ENCODE results near the gene TSC22D4.
"Not testable (repeated sequence)": the region's sequence is repeated elsewhere in the genome, so short reads cannot be mapped to it uniquely, and the experiment has no call there.

Gene TSC22D4

DNA sequence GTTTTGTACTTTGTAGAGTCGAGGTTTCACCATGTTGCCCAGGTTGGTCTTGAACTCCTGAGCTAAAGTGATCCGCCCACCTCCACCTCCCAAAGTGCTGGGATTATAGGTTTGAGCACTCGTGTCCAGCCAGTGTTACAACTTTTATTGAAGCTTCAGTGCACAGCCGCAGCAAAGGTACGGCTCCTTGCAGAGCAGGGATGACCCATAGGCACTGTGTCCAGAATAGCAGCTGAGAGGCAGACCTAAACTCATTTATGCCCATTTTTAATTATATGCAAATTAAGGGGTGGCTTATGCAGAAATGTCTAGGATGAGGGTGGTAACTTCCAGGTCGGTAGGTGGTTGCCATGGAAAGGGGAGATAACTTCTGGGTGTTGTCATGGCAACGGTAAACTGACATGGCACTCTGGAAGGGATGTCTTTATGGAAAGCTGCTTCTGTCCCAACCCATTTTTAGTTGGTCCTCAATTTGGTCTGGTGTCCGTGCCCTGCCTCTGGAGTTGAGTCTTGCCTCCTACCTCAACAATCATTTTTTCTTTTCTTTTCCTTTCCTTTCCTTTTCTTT lies 27.4 kb upstream of the TSC22D4 start:
- H3K27me3 ChIP-seq (ENCODE audit: low read depth): no peaks in the 10 kb centered on the region
- no peaks in the 10 kb centered on the region for H3K4me1 ChIP-seq
- H3K9me3 ChIP-seq: no peaks in the 10 kb centered on the region
- DNase-seq (ENCODE audit: low spot score in 2 of 2): peak in 1 of 2 experiments; percentile 45
- in situ Hi-C loops (cut with MboI; ENCODE audit: low sequenced_read_pairs): no loop called here
- no peaks in the 10 kb centered on the region for H3K36me3 ChIP-seq (replicated peaks)
- H3K4me3 ChIP-seq: no peak overlapping the region

DNA sequence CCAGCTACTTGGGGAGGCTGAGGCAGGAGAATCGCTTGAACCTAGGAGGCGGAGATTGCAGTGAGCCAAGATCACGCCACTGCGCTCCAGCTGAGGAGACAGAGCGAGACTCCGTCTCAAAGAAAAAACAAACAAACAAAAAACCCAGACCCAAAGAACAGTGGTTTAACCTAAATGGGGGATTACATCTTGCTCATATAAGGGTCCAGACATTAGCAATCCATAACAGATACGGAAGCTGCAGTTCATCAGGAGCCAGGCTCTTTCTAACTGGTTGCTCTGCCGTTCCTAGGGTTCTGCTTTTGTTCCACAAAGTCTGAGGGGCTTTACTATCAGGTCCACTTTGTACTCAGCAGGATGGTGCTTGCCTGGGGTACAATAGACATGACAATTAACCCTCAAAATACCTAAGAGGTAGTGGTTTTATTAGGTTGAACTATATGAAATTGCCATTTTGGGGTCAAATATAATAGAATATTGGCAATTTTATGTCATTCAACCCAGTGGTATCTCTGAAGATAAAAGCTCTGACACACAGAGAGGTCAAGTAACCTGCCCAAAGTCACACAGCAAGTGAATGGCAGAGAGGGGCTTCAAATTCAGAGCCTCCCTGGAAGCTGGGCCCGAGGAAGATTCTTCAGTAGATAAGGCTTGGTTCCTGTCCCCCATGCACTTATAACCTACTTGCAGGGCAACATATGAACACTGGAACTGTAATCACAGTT lies 26.0 kb upstream of the TSC22D4 start:
- Histone ChIP-seq H3K4me1 (no peaks in the 10 kb centered on the region), H3K4me3 (no peak overlapping the region), H3K9me3 (no peaks in the 10 kb centered on the region), H3K36me3 (replicated peaks) (no peaks in the 10 kb centered on the region), H3K27me3 (ENCODE audit: low read depth) (no peaks in the 10 kb centered on the region)
- in situ Hi-C loops (cut with MboI; ENCODE audit: low sequenced_read_pairs): no loop called here
- DNase-seq (ENCODE audit: low spot score in 2 of 2): no peak

DNA sequence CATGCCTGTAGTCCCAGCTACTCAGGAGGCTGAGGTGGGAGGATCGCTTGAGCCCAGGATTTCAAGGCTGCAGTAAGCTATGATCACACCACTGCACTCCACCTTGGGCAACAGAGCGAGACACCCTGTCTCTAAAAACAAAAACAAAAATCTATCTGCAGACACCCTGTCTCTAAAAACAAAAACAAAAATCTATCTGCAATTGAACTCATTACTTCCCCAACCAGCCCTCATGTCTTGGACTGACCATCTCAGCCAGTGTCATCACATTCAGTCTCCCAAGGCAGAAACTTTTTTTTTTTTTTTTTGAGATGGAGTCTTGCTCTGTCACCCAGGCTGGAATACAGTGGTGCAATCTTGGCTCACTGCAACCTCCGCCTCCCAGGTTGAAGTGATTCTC lies 25.0 kb upstream of the TSC22D4 start:
- H3K27me3 ChIP-seq (ENCODE audit: low read depth); H3K9me3 ChIP-seq; in situ Hi-C loops (cut with MboI; ENCODE audit: low sequenced_read_pairs); H3K36me3 ChIP-seq (replicated peaks); H3K4me1 ChIP-seq; DNase-seq (ENCODE audit: low spot score in 2 of 2); H3K4me3 ChIP-seq: not testable (repeated sequence)

DNA sequence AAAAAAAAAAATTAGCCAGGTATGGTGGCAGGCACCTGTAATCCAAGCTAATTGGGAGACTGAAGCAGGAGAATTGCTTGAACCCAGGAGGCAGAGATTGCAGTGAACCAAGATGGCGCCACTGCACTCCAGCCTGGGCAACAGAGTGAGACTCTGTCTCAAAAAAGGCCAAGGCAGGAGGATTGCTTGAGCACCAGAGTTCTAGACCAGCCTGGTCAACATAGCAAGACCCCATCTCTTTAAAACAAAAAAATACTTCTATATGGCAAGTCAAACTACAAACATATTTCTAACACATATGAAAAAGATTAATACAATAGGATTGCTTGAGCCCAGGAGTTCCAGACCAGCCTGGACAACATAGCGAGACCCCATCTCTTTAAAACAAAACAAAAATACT lies 21.7 kb upstream of the TSC22D4 start:
- in situ Hi-C loops (cut with MboI; ENCODE audit: low sequenced_read_pairs); H3K4me3 ChIP-seq: not testable (repeated sequence)

DNA sequence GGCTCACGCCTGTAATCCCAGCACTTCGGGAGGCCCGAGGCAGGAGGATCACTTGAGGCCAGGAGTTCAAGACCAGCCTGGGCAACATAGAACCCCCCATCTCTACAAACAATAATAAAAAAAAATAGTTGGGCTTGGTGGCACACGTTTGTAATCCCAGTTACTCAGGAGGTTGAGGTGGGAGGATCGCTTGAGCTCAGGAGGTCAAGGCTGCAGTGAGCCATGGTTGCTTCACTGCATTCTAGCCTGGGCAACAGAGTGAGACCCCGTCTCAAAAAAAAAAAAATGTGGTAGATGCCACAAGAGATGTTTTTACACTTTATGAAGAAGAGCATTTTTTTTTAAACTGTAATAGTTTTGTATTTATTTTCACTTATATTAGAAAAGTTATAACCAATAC lies 17.5 kb upstream of the TSC22D4 start:
- in situ Hi-C loops (cut with MboI; ENCODE audit: low sequenced_read_pairs): no loop called here
- 0 out of 2 replicates have a peak, but pooled peaks cover 3% of the 10 kb centered on the region for H3K27me3 ChIP-seq (ENCODE audit: low read depth)
- H3K36me3 ChIP-seq (replicated peaks): no peaks in the 10 kb centered on the region
- no peak overlapping the region for H3K4me3 ChIP-seq
- no peak for DNase-seq (ENCODE audit: low spot score in 2 of 2)
- no peaks in the 10 kb centered on the region for H3K9me3 ChIP-seq
- H3K4me1 ChIP-seq: no peaks in the 10 kb centered on the region

More for the DNA sequence above, 21.7 kb upstream of the TSC22D4 start:
- H3K9me3 ChIP-seq; H3K4me1 ChIP-seq; DNase-seq (ENCODE audit: low spot score in 2 of 2); H3K36me3 ChIP-seq (replicated peaks); H3K27me3 ChIP-seq (ENCODE audit: low read depth): not testable (repeated sequence)

DNA sequence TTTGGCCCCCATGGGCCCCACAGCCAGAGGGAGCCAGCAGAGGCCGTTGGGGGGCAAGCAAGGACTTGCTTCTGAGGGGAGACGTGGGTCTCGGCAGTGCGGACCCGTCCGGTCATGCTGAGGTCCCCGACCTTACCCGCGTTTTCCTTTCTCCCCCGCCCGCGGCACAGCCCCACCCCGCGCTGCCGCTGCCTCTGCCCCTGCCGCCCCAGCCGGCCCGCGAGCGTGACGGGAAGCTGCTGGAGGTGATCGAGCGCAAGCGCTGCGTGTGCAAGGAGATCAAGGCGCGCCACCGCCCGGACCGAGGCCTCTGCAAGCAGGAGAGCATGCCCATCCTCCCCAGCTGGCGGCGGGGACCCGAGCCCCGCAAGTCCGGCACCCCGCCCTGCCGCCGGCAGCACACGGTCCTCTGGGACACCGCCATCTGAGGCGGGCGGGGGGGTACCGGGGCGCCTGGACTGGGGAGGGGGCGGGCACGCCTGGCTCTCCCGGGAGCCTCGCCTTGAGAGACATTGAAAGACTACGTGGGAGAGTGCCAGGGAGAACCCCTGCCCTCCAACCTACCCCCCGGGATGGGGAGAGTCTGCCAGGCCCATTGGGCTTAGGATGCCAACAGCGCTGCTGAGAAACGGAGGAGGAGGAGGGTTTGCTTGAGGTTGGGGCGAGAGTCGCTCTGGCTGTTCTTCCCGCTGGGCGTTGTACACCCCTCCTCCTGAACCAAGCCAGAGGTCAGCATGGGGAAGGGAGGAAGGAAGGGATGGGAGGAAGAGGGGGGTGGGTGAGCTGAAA lies 14.7 kb upstream of the TSC22D4 start:
- Histone ChIP-seq H3K27me3 (ENCODE audit: low read depth) (0 out of 2 replicates have a peak, but pooled peaks cover 3% of the 10 kb centered on the region), H3K36me3 (replicated peaks) (no peaks in the 10 kb centered on the region), H3K4me1 (no peaks in the 10 kb centered on the region), H3K4me3 (no peak overlapping the region), H3K9me3 (no peaks in the 10 kb centered on the region)
- peak in 1 of 2 experiments; percentile 57 for DNase-seq (ENCODE audit: low spot score in 2 of 2)
- in situ Hi-C loops (cut with MboI; ENCODE audit: low sequenced_read_pairs): no loop called here

DNA sequence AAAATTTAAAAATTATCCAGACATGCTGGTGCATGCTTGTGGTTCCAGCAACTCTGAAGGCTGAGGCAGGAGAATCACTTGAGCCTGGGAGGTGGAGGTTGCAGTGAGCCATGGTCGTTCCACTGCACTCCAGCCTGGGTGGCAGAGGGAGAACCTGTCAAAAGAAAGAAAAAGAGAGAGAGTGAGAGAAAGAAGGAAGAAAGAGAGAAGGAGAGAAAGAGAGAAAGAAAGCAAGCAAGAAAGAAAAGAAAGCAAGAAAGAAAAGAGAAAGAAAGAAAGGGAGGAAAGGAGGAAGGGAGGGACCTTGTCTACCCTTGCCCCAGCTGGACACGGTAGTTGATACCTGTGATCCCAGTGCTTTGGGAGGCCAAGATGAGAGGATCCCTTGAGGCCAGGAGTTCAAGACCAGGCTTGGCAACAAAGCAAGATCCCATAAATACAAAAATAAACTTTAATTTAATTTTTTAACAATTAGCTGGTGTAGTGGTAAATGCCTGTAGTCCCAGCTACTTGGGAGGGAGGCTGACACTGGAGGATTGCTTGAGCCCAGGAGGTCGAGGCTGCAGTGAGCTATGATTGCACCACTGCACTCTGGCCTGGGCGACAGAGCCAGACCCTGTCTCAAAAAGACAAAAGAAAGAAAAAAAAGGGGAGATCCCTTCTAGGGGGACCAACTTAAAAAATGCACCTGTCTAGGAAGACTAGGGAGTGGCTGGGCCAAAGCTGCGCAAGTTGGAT lies 13.9 kb upstream of the TSC22D4 start:
- no peak for DNase-seq (ENCODE audit: low spot score in 2 of 2)
- H3K4me3 ChIP-seq: no peak overlapping the region
- no peaks in the 10 kb centered on the region for H3K4me1 ChIP-seq
- no peaks in the 10 kb centered on the region for H3K36me3 ChIP-seq (replicated peaks)
- 0 out of 2 replicates have a peak, but pooled peaks cover 3% of the 10 kb centered on the region for H3K27me3 ChIP-seq (ENCODE audit: low read depth)
- in situ Hi-C loops (cut with MboI; ENCODE audit: low sequenced_read_pairs): no loop called here
- H3K9me3 ChIP-seq: no peaks in the 10 kb centered on the region

DNA sequence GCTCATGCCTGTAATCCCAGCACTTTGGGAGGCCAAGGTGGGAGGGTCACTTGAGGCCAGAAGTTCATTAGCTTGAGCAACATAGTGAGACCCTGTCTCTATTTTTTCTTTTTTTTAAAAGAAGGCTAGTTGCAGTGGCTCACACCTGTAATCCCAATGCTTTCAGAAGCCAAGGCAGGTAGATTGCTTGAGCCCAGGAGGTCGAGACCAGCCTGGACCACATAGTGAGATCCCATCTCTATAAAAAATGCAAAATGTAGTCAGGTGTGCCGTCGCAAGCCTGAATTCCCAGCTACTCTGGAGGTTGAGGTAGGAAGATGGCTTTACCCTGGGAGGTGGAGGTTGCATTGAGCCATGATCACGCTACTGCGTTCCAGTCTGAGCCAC lies 12.2 kb upstream of the TSC22D4 start:
- in situ Hi-C loops (cut with MboI; ENCODE audit: low sequenced_read_pairs): no loop called here
- H3K4me3 ChIP-seq: no peak overlapping the region
- no peaks in the 10 kb centered on the region for H3K36me3 ChIP-seq (replicated peaks)
- 0 out of 2 replicates have a peak, but pooled peaks cover 3% of the 10 kb centered on the region for H3K27me3 ChIP-seq (ENCODE audit: low read depth)
- no peaks in the 10 kb centered on the region for H3K4me1 ChIP-seq
- no peaks in the 10 kb centered on the region for H3K9me3 ChIP-seq
- no peak for DNase-seq (ENCODE audit: low spot score in 2 of 2)

DNA sequence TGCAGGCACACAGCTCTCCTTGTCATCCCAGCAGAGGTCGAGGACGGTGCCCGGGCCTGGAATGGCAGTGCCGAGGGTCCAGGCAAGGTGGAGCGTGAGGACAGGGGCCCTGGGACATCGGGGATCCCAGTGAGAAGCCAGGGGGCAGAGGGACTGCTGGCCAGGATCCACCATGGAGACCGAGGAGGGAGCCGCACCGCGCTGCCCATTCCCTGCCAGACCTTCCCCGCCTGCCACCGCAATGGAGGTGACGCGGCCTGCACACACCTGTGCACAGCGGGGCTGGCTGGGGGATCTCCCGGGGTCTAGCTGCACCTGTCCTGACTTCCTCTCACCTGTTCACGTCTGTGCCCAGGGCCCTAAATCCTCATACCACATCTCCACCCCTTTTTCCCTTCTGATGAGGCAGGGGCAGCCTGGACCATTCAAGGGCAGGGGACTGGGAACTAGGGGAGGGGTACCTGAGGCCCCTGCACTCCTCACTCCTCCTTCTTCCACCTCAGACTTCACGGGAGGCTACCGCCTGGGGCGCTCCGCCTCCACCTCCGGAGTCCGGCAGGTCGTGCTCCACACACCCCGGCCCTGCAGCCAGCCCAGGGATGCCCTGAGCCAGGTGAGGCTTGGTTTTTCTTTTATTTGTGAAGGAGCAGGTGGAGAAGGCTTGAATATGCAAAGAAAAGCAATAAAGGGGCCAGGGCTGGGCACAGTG lies 11.6 kb upstream of the TSC22D4 start:
- Histone ChIP-seq H3K36me3 (replicated peaks) (no peaks in the 10 kb centered on the region), H3K4me3 (no peak overlapping the region), H3K4me1 (no peaks in the 10 kb centered on the region), H3K27me3 (ENCODE audit: low read depth) (0 out of 2 replicates have a peak, but pooled peaks cover 3% of the 10 kb centered on the region), H3K9me3 (no peaks in the 10 kb centered on the region)
- DNase-seq (ENCODE audit: low spot score in 2 of 2): no peak
- in situ Hi-C loops (cut with MboI; ENCODE audit: low sequenced_read_pairs): no loop called here

DNA sequence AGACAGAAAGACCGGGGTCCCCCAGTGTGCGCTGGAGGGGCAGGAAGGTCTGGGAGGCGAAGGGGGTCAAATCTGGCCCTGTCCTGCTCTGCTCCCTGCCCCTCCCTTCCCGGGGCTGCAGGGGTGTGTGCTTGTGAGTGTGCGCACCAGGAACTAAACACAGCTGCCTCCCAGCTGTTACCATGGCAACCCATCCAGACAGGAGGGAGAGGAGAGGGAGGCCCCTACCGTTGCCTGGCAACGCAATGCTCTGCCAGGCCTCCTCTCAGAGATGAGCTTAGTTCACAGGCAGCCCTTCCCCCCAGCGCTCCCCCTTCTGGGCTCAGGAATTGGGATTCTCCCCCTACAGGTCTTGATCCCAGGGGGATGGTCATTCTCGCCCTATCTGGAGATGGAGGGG lies 10.8 kb upstream of the TSC22D4 start:
- no peaks in the 10 kb centered on the region for H3K36me3 ChIP-seq (replicated peaks)
- in situ Hi-C loops (cut with MboI; ENCODE audit: low sequenced_read_pairs): no loop called here
- H3K9me3 ChIP-seq: no peaks in the 10 kb centered on the region
- H3K4me1 ChIP-seq: no peaks in the 10 kb centered on the region
- H3K4me3 ChIP-seq: no peak overlapping the region
- 0 out of 2 replicates have a peak, but pooled peaks cover 3% of the 10 kb centered on the region for H3K27me3 ChIP-seq (ENCODE audit: low read depth)
- peak; percentile 90 to 94 for DNase-seq (ENCODE audit: low spot score in 2 of 2)

DNA sequence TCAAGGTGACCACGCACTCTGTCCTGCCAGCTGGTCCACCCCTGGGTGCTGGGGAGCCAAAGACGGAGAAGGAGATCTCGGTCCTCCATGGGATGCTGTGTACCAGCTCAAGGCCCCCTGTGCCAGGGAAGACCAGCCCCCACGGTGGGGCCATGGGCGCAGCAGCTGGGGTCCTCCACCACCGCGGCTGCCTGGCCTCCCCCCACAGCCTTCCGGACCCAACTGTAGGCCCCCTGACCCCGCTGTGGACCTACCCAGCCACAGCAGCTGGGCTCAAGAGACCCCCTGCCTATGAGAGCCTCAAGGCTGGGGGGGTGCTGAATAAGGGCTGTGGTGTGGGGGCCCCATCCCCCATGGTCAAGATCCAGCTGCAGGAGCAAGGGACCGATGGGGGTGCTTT lies 10.1 kb upstream of the TSC22D4 start:
- Histone ChIP-seq H3K4me1 (peaks cover 4% of the 10 kb centered on the region; the same call in 1 of the 2 replicates), H3K27me3 (ENCODE audit: low read depth) (0 out of 2 replicates have a peak, but pooled peaks cover 3% of the 10 kb centered on the region), H3K36me3 (replicated peaks) (no peaks in the 10 kb centered on the region), H3K9me3 (no peaks in the 10 kb centered on the region), H3K4me3 (no peak overlapping the region)
- in situ Hi-C loops (cut with MboI; ENCODE audit: low sequenced_read_pairs): no loop called here
- DNase-seq (ENCODE audit: low spot score in 2 of 2): no peak

DNA sequence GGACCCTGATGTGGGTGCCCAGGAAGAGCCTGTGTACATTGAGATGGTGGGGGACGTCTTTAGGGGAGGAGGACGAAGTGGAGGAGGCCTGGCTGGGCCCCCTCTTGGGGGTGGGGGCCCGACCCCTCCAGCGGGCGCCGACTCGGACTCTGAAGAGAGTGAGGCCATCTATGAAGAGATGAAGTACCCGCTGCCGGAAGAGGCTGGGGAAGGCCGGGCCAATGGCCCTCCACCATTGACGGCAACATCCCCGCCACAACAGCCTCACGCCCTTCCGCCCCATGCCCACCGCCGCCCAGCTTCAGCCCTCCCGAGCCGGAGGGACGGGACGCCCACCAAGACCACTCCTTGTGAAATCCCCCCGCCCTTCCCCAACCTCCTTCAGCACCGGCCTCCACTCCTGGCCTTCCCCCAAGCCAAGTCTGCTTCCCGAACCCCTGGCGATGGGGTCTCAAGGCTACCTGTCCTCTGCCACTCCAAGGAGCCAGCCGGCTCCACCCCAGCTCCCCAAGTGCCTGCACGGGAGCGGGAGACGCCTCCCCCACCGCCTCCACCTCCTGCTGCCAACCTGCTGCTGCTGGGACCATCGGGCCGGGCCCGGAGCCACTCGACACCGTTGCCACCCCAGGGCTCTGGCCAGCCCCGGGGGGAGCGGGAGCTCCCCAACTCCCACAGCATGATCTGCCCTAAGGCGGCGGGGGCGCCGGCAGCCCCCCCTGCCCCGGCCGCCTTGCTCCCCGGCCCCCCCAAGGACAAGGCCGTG lies 9.5 kb upstream of the TSC22D4 start:
- Histone ChIP-seq H3K36me3 (replicated peaks) (no peaks in the 10 kb centered on the region), H3K4me3 (no peak overlapping the region), H3K9me3 (no peaks in the 10 kb centered on the region), H3K27me3 (ENCODE audit: low read depth) (0 out of 2 replicates have a peak, but pooled peaks cover 3% of the 10 kb centered on the region), H3K4me1 (peaks cover 4% of the 10 kb centered on the region; the same call in 1 of the 2 replicates)
- no peak for DNase-seq (ENCODE audit: low spot score in 2 of 2)
- in situ Hi-C loops (cut with MboI; ENCODE audit: low sequenced_read_pairs): no loop called here
